SU-DHL-6 (cell line): ENCODE results near the gene ZNF213.

Experiments
- EZH2phosphoT487 ChIP-seq: fragments of 200-600 bp; sonication (generic), shearing (Covaris generic); conservative IDR thresholded peaks from 2 replicates; pipeline ENCODE4 v1.6.1; 2018; ENCODE audit warnings: mild to moderate bottlenecking, antibody characterized with exemption, low read length, moderate library complexity, mixed read lengths
- TF ChIP-seq, protein P1 (sequence below): fragments of 200-600 bp; sonication (generic); IDR thresholded peaks from one replicate; pipeline ENCODE4 v1.5.1; 2017; ENCODE audit warnings: antibody characterized with exemption, mild to moderate bottlenecking, low read length, moderate library complexity; ENCODE audit not compliant: insufficient read depth, poor library complexity, severe bottlenecking

DNA sequence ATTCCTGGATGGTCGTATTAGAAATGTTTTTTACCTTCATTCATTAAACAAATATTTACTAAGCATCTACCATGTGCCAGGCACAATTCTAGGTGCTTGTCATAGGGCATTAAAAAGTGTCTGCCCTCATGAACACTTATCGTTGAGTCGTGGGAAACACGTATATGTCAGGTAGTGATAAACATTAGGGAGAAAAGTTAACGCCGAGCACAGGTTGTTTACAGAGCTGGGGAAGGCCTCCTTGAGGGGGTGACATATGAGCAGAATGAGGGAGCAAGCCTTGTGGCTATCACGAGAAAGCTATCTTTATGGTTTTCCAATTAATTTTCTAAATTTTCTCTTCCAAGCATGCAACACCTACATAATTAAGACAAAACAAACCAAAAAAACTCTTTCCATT is 985 bp upstream of the ZNF213 start:
- TF ChIP-seq, protein P1, sequence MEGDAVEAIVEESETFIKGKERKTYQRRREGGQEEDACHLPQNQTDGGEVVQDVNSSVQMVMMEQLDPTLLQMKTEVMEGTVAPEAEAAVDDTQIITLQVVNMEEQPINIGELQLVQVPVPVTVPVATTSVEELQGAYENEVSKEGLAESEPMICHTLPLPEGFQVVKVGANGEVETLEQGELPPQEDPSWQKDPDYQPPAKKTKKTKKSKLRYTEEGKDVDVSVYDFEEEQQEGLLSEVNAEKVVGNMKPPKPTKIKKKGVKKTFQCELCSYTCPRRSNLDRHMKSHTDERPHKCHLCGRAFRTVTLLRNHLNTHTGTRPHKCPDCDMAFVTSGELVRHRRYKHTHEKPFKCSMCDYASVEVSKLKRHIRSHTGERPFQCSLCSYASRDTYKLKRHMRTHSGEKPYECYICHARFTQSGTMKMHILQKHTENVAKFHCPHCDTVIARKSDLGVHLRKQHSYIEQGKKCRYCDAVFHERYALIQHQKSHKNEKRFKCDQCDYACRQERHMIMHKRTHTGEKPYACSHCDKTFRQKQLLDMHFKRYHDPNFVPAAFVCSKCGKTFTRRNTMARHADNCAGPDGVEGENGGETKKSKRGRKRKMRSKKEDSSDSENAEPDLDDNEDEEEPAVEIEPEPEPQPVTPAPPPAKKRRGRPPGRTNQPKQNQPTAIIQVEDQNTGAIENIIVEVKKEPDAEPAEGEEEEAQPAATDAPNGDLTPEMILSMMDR: no peak
- no peak for TF ChIP-seq EZH2phosphoT487
